Ishikawa (cell line): ENCODE measurements around the gene PANX2.

Experiments used
- CEBPB ChIP-seq: IDR thresholded peaks from 2 replicates; pipeline ENCODE4 v1.6.1; 2012
- CREB1 ChIP-seq: IDR thresholded peaks from 2 replicates; pipeline ENCODE4 v1.6.1; 2012; ENCODE audit warnings: low read depth
- EGR1 ChIP-seq: IDR thresholded peaks from 2 replicates; pipeline ENCODE4 v1.6.1; 2012
- EP300 ChIP-seq: IDR thresholded peaks from 2 replicates; pipeline ENCODE4 v1.6.1; 2012; ENCODE audit warnings: borderline replicate concordance
- FOXM1 ChIP-seq: IDR thresholded peaks from 2 replicates; pipeline ENCODE4 v1.6.1; 2012; ENCODE audit warnings: low read depth, borderline replicate concordance
- NFIC ChIP-seq: IDR thresholded peaks from 2 replicates; pipeline ENCODE4 v1.6.1; 2012
- RAD21 ChIP-seq: IDR thresholded peaks from 2 replicates; pipeline ENCODE4 v1.6.1; 2012; ENCODE audit warnings: low read depth
- TAF1 ChIP-seq: IDR thresholded peaks from 2 replicates; pipeline ENCODE4 v1.6.1; 2012; ENCODE audit warnings: low read depth, mild to moderate bottlenecking
- TCF12 ChIP-seq: IDR thresholded peaks from 2 replicates; pipeline ENCODE4 v1.6.1; 2012; ENCODE audit warnings: low read depth
- TEAD4 ChIP-seq: IDR thresholded peaks from 2 replicates; pipeline ENCODE4 v1.6.1; 2012
- YY1 ChIP-seq: IDR thresholded peaks from 2 replicates; pipeline ENCODE4 v1.6.1; 2012; ENCODE audit warnings: low read depth
- ZBTB7A ChIP-seq: IDR thresholded peaks from 2 replicates; pipeline ENCODE4 v1.6.1; 2012; ENCODE audit warnings: low read depth
- TF ChIP-seq, protein P1 (sequence below): IDR thresholded peaks from 2 replicates; pipeline ENCODE4 v1.6.1; 2012
- TF ChIP-seq, protein P2 (sequence below): IDR thresholded peaks from 2 replicates; pipeline ENCODE4 v1.6.1; 2012; ENCODE audit warnings: low read depth, mild to moderate bottlenecking
- TF ChIP-seq, protein P3 (sequence below): IDR thresholded peaks from 2 replicates; pipeline ENCODE4 v1.6.1; 2012

Gene PANX2

DNA sequence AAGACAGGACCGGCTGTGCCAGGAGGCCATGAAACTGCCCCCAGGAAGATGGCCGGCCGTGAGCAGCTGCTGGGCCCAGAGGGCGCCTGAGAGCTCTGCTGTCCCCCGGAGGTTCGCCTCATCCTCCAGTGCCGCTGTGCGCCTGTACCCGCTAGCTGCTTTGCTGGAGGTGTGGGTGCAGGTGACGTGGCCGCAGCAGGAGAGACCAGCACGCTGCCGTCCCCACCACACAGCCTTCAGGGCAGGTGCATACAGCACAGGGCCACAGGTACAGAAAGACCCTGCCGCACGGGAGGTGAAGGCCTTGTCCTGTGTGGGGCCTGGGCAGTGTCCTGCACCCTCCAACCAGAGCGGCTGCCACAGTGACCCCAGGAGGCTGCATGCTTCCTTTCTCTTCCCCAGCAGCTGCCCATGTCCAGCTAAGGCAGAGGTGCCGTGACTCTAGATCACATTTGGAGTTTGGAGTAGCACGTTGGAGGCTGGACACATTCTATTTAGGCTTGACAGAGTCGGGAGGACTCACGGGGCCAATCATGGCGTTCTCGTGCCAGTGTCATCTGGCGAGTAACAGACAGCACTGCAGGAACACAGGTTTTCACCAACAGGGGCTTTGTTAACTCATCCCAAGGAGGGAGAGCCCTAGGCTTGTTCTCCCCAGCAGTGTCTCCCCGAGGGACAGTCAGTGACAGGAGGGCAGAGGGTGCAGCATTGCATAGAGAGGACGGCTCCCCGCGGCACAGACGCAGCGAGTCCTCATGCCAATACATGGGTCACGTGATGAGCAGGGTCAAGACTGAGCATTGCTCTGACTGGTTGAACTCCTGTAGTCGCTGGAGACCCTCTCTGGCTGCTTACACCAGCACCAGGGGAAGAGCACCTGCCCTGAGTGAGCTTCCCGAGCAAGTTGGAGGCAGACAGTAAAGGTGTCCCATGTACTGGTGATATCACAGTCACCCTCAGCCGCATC, 18.7 kb upstream of the PANX2 start:
- no peak for TF ChIP-seq YY1
- TF ChIP-seq, protein P1, sequence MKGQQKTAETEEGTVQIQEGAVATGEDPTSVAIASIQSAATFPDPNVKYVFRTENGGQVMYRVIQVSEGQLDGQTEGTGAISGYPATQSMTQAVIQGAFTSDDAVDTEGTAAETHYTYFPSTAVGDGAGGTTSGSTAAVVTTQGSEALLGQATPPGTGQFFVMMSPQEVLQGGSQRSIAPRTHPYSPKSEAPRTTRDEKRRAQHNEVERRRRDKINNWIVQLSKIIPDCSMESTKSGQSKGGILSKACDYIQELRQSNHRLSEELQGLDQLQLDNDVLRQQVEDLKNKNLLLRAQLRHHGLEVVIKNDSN: peak; percentile 46

DNA sequence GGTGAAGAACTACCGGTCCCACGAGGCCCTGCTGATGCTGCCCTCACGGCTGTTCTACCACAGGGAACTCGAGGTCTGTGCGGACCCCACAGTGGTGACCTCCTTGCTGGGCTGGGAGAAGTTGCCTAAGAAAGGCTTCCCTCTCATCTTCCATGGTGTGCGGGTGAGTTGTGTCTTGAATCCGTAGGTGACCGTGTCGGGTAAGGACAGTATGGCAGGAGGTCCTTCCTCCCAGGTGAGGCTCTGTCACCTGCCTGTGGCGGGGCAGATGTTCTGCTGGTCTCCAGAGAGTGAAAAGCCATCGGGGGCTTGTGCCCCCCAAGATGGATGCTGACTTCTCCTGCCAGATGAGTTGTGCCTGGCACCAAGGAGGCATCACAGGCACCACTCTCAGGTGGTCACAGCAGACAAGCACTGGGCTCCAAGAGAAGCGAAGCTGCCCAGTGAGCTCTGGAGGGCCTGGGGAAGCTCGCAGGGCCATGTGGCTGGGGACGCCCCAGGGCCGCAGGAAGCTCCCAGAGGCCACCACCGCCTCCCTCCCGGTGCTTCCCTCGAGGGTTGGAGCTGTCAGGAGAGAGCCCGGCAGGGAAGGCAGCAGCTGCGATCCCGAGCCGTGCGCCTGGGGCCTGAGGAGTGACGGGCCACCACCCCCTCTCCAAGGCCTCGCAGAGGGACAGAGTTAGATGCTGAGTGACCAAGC, 17.3 kb upstream of the PANX2 start:
- TF ChIP-seq TEAD4 (no peak), YY1 (no peak), RAD21 (no peak), EP300 (no peak), EGR1 (no peak), CEBPB (no peak)
- TF ChIP-seq, protein P2, sequence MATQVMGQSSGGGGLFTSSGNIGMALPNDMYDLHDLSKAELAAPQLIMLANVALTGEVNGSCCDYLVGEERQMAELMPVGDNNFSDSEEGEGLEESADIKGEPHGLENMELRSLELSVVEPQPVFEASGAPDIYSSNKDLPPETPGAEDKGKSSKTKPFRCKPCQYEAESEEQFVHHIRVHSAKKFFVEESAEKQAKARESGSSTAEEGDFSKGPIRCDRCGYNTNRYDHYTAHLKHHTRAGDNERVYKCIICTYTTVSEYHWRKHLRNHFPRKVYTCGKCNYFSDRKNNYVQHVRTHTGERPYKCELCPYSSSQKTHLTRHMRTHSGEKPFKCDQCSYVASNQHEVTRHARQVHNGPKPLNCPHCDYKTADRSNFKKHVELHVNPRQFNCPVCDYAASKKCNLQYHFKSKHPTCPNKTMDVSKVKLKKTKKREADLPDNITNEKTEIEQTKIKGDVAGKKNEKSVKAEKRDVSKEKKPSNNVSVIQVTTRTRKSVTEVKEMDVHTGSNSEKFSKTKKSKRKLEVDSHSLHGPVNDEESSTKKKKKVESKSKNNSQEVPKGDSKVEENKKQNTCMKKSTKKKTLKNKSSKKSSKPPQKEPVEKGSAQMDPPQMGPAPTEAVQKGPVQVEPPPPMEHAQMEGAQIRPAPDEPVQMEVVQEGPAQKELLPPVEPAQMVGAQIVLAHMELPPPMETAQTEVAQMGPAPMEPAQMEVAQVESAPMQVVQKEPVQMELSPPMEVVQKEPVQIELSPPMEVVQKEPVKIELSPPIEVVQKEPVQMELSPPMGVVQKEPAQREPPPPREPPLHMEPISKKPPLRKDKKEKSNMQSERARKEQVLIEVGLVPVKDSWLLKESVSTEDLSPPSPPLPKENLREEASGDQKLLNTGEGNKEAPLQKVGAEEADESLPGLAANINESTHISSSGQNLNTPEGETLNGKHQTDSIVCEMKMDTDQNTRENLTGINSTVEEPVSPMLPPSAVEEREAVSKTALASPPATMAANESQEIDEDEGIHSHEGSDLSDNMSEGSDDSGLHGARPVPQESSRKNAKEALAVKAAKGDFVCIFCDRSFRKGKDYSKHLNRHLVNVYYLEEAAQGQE: no peak
- TF ChIP-seq, protein P1: no peak

DNA sequence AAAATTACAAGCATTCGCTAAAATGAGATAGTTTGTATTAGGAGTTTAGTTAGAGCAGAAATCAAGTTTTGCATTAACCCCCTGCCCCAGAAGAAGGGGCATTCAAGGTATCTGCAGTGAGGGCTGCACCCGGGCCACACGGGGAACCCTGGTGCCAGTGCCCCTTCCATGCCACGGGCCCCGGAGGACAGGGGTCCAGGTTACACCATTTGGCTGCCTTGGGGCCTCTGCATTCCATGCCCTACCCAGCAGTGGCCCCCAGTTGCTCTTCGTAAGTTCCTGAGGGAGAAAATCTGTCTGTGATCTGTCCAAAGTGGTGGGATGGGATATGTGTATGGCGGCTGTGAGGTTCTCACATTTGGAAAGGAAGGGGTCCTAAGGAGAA, 16.8 kb upstream of the PANX2 start:
- no peak for TF ChIP-seq YY1
- TF ChIP-seq FOXM1: no peak
- no peak for TF ChIP-seq EP300
- no peak for TF ChIP-seq ZBTB7A
- TF ChIP-seq EGR1: no peak
- no peak for TF ChIP-seq RAD21
- TF ChIP-seq CEBPB: no peak
- TF ChIP-seq TAF1: no peak
- no peak for TF ChIP-seq CREB1
- TF ChIP-seq, protein P2: no peak
- TF ChIP-seq, protein P1: no peak
- no peak for TF ChIP-seq TEAD4
- no peak for TF ChIP-seq NFIC
- TF ChIP-seq, protein P3, sequence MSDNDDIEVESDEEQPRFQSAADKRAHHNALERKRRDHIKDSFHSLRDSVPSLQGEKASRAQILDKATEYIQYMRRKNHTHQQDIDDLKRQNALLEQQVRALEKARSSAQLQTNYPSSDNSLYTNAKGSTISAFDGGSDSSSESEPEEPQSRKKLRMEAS: no peak
- TF ChIP-seq TCF12: no peak

DNA sequence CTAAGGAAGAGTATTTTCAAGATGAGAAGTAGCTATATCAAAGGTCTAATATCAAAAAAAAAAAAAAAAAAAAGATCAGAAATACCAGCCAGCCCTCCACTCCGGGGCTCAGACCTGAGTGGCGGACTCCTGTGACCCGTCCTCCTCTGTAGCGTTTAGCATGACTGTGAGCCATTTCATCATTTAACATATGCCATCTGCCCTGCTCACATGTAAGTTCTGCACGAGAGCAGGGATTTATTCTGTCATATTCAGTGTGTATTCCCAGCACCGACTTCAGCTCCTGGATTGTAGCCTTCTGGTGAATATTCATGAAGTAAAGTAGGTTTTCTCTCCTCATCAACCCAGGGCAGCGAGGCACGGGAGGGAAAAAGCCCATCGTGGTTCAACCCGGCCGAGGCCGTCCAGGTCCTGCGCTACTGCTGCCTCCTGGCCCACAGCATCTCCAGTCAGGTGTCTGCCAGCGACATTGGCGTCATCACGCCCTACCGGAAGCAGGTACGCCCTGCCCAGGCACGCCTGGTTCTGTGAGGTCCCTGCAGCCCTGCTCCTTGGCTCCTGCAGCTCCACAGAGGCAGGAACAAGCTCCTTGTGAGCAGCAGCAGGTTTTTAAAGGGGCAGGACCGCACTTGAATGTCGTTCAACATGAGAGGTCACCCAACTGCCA, 12.7 kb upstream of the PANX2 start:
- TF ChIP-seq CEBPB (no peak), CREB1 (no peak), RAD21 (no peak), FOXM1 (no peak), NFIC (no peak), EP300 (no peak), TAF1 (no peak), YY1 (no peak), ZBTB7A (no peak), TEAD4 (no peak), EGR1 (no peak), TCF12 (no peak)
- TF ChIP-seq, protein P2: no peak
- TF ChIP-seq, protein P1: no peak
- TF ChIP-seq, protein P3: no peak
